Nephron progenitor cell (in vitro differentiated cells): ENCODE results near the gene CDH16.

Experiments used
- DNase-seq: peaks from one replicate; pipeline ENCODE4 v3.0.0; 2021
- H3K27ac Mint-ChIP-seq: 2 replicates; pipeline ENCODE4 v1.8.0; 2021; ENCODE audit warnings: mild to moderate bottlenecking, moderate library complexity, mixed read lengths
- H3K27me3 Mint-ChIP-seq: 2 replicates; pipeline ENCODE4 v1.8.0; 2021; ENCODE audit warnings: mild to moderate bottlenecking, low read depth, mixed read lengths; ENCODE audit not compliant: poor library complexity
- H3K36me3 Mint-ChIP-seq: 2 replicates; pipeline ENCODE4 v1.8.0; 2021; ENCODE audit warnings: low read depth, mixed read lengths
- H3K4me1 Mint-ChIP-seq: 2 replicates; pipeline ENCODE4 v1.8.0; 2021; ENCODE audit warnings: mixed read lengths
- H3K4me3 Mint-ChIP-seq: 2 replicates; pipeline ENCODE4 v1.8.0; 2021; ENCODE audit warnings: mild to moderate bottlenecking, moderate library complexity, mixed read lengths
- H3K9me3 Mint-ChIP-seq: 2 replicates; pipeline ENCODE4 v1.8.0; 2021; ENCODE audit warnings: mild to moderate bottlenecking, moderate library complexity, mixed read lengths
- CTCF ChIP-seq: fragments of 200-600 bp; sonication (generic); IDR thresholded peaks from 2 replicates; pipeline ENCODE4 v1.5.0; 2021; ENCODE audit warnings: antibody characterized with exemption

The CDH16 gene

GRCh38 chr16:66926961-66927436, 8.3 kb upstream of the CDH16 start:
- Mint-ChIP-seq H3K4me1 (peaks cover 6% of the 10 kb centered on the region), H3K27me3 (peaks cover 70% of the 10 kb centered on the region), H3K9me3 (no peaks in the 10 kb centered on the region), H3K36me3 (peaks cover 5% of the 10 kb centered on the region), H3K27ac (no peak overlapping the region), H3K4me3 (no peak overlapping the region)
- no peak for DNase-seq
- no peak for TF ChIP-seq CTCF

GRCh38 chr16:66926171-66926947, 7.7 kb upstream of the CDH16 start:
- H3K9me3 Mint-ChIP-seq, result no peaks in the 10 kb centered on the region
- DNase-seq, result no peak
- no peak overlapping the region for H3K27ac Mint-ChIP-seq
- peaks cover 6% of the 10 kb centered on the region for H3K4me1 Mint-ChIP-seq
- H3K4me3 Mint-ChIP-seq, result no peak overlapping the region
- TF ChIP-seq CTCF, result no peak
- no peaks in the 10 kb centered on the region for H3K36me3 Mint-ChIP-seq
- H3K27me3 Mint-ChIP-seq, result peaks cover 76% of the 10 kb centered on the region

- TF ChIP-seq CTCF, result no peak
- H3K4me1 Mint-ChIP-seq, result peaks cover 6% of the 10 kb centered on the region
- no peak for DNase-seq
- H3K9me3 Mint-ChIP-seq, result no peaks in the 10 kb centered on the region
- no peak within 1 kb of the TSS for H3K27ac Mint-ChIP-seq
- peaks cover 86% of the 10 kb centered on the region for H3K27me3 Mint-ChIP-seq
- H3K36me3 Mint-ChIP-seq, result no peaks in the 10 kb centered on the region
- H3K4me3 Mint-ChIP-seq, result peak within 1 kb of the TSS; percentile 73
Measured at GRCh38 chr16:66925322-66925840, 6.7 kb upstream of the CDH16 start, which contains the start of gene RRAD. Gene RRAD, minus strand, starts transcription at chr16:66925535. Its CDS starts 356 bp downstream, at chr16:66925179.

GRCh38 chr16:66924527-66925321, 6.0 kb upstream of the CDH16 start:
- peaks cover 89% of the 10 kb centered on the region for H3K27me3 Mint-ChIP-seq

GRCh38 chr16:66923866-66924265, 5.2 kb upstream of the CDH16 start:
- Mint-ChIP-seq H3K36me3 (no peaks in the 10 kb centered on the region), H3K27ac (no peak overlapping the region), H3K9me3 (no peaks in the 10 kb centered on the region), H3K27me3 (peaks cover 93% of the 10 kb centered on the region), H3K4me1 (peaks cover 11% of the 10 kb centered on the region), H3K4me3 (no peak overlapping the region)
- no peak for DNase-seq
- no peak for TF ChIP-seq CTCF

More at GRCh38 chr16:66924527-66925321, 6.0 kb upstream of the CDH16 start:
- Mint-ChIP-seq H3K4me1 (peaks cover 6% of the 10 kb centered on the region), H3K36me3 (no peaks in the 10 kb centered on the region), H3K4me3 (peak overlapping the region; percentile 56), H3K27ac (no peak overlapping the region), H3K9me3 (no peaks in the 10 kb centered on the region)
- peak; percentile 78 for DNase-seq
- TF ChIP-seq CTCF, result peak; percentile 19
